GM21528 (cell line): ENCODE results near the gene GSK3B.

Experiments used
- ATAC-seq: cut with Tn5 transposase; IDR thresholded peaks from one replicate; pipeline ENCODE4 v1.9.1; 2021; ENCODE audit warnings: mild to moderate bottlenecking, moderate library complexity; ENCODE audit not compliant: unreplicated experiment, low FRiP score

GSK3B gene

GRCh38 chr3:120100711-120101110 is 6.5 kb upstream of the GSK3B start:
- ATAC-seq = no peak

- ATAC-seq = no peak
Observed at GRCh38 chr3:120098710-120099109, 4.5 kb upstream of the GSK3B start.

- ATAC-seq = no peak
Observed at GRCh38 chr3:120095979-120096426, 1.8 kb upstream of the GSK3B start.

- peak; percentile 49 for ATAC-seq
Observed at GRCh38 chr3:120095226-120095978, 1.2 kb upstream of the GSK3B start.

- peak; percentile 73 for ATAC-seq
Observed at GRCh38 chr3:120094776-120095225, 554 bp upstream of the GSK3B start.

- no peak for ATAC-seq
Observed at GRCh38 chr3:120093119-120093910, 932 bp downstream of the GSK3B start.

GRCh38 chr3:120092474-120092873 is 1.8 kb downstream of the GSK3B start:
- ATAC-seq = no peak

- ATAC-seq = no peak
Observed at GRCh38 chr3:120090422-120090821, 3.8 kb downstream of the GSK3B start.

GRCh38 chr3:120089089-120089488 is 5.2 kb downstream of the GSK3B start:
- no peak for ATAC-seq

- no peak for ATAC-seq
Observed at GRCh38 chr3:120088622-120089021, 5.6 kb downstream of the GSK3B start.

- ATAC-seq = no peak
Observed at GRCh38 chr3:120081719-120082118, 12.5 kb downstream of the GSK3B start.

GRCh38 chr3:120080836-120081235 is 13.4 kb downstream of the GSK3B start:
- ATAC-seq = no peak

GRCh38 chr3:120077731-120078130 is 16.5 kb downstream of the GSK3B start:
- no peak for ATAC-seq

GRCh38 chr3:120072867-120073525 is 21.3 kb downstream of the GSK3B start:
- ATAC-seq = no peak

GRCh38 chr3:120071259-120071658 is 23.0 kb downstream of the GSK3B start:
- no peak for ATAC-seq

- no peak for ATAC-seq
Observed at GRCh38 chr3:120070263-120070981, 23.8 kb downstream of the GSK3B start.

GRCh38 chr3:120067083-120067482 is 27.2 kb downstream of the GSK3B start:
- ATAC-seq = no peak

GRCh38 chr3:120066634-120067033 is 27.6 kb downstream of the GSK3B start:
- no peak for ATAC-seq

- no peak for ATAC-seq
Observed at GRCh38 chr3:120064641-120065040, 29.6 kb downstream of the GSK3B start.

GRCh38 chr3:120062474-120062873 is 31.8 kb downstream of the GSK3B start:
- ATAC-seq = no peak
